Neural progenitor cell (in vitro differentiated cells): Measurements from ENCODE around the gene WDR31. TPM values are rescaled to one million over a fixed set of nuclear protein-coding genes. Genes with fewer than 3 reads are reported as not detected.
A peak's percentile ranks its signal among the peaks of the same experiment; 100 is the strongest.

Experiments
- DNase-seq: peaks from one replicate; pipeline ENCODE4 v3.0.0-alpha.2; 2016; ENCODE audit warnings: low spot score
- H2AFZ ChIP-seq: fragments of 200-600 bp; sonication (generic); replicated peaks from 2 replicates; pipeline ENCODE4 v1.6.1; 2016; ENCODE audit warnings: antibody characterized with exemption
- H3F3A ChIP-seq: fragments of 200-600 bp; sonication (generic); 2 replicates; pipeline ENCODE4 v1.6.1; 2016; ENCODE audit warnings: antibody characterized with exemption, low read depth
- H3K27ac ChIP-seq: fragments of 200-600 bp; sonication (generic); 2 replicates; pipeline ENCODE4 v1.5.1; 2016; ENCODE audit warnings: mild to moderate bottlenecking
- H3K27me3 ChIP-seq: fragments of 200-600 bp; sonication (generic); 2 replicates; pipeline ENCODE4 v1.6.1; 2016; ENCODE audit warnings: mild to moderate bottlenecking, moderate library complexity
- H3K36me3 ChIP-seq: fragments of 200-600 bp; sonication (generic); 2 replicates; pipeline ENCODE4 v1.5.1; 2016
- H3K4me1 ChIP-seq: fragments of 200-600 bp; sonication (generic); 2 replicates; pipeline ENCODE4 v1.6.1; 2016; ENCODE audit warnings: mixed run types
- H3K4me2 ChIP-seq: fragments of 200-600 bp; sonication (generic); 2 replicates; pipeline ENCODE4 v1.6.1; 2016
- H3K4me3 ChIP-seq: fragments of 200-600 bp; sonication (generic); 2 replicates; pipeline ENCODE4 v1.5.1; 2016
- H3K79me2 ChIP-seq: fragments of 200-600 bp; sonication (generic); 2 replicates; pipeline ENCODE4 v1.6.1; 2016; ENCODE audit warnings: low read depth
- H3K9ac ChIP-seq: fragments of 200-600 bp; sonication (generic); 2 replicates; pipeline ENCODE4 v1.6.1; 2016
- H3K9me3 ChIP-seq: fragments of 200-600 bp; sonication (generic); 2 replicates; pipeline ENCODE4 v1.5.1; 2016; ENCODE audit warnings: low read depth
- H4K20me1 ChIP-seq: fragments of 200-600 bp; sonication (generic); 2 replicates; pipeline ENCODE4 v1.6.1; 2016; ENCODE audit warnings: low read depth
- H3K27ac Mint-ChIP-seq: 3 replicates; pipeline ENCODE4 v1.8.0; 2021; ENCODE audit warnings: mixed read lengths
- H3K27me3 Mint-ChIP-seq: 2 replicates; pipeline ENCODE4 v1.8.0; 2022; ENCODE audit warnings: low read depth, mild to moderate bottlenecking, inconsistent platforms, moderate library complexity, mixed read lengths; ENCODE audit not compliant: insufficient read depth
- H3K36me3 Mint-ChIP-seq: 3 replicates; pipeline ENCODE4 v1.8.0; 2021; ENCODE audit warnings: mixed read lengths
- H3K4me1 Mint-ChIP-seq: 3 replicates; pipeline ENCODE4 v1.8.0; 2021; ENCODE audit warnings: mixed read lengths
- H3K4me3 Mint-ChIP-seq: 3 replicates; pipeline ENCODE4 v1.8.0; 2021; ENCODE audit warnings: mild to moderate bottlenecking, moderate library complexity, mixed read lengths
- H3K9me3 Mint-ChIP-seq: 3 replicates; pipeline ENCODE4 v1.8.0; 2020; ENCODE audit warnings: mixed read lengths
- EZH2 ChIP-seq: fragments of 200-600 bp; sonication (generic); IDR thresholded peaks from 2 replicates; pipeline ENCODE4 v1.6.1; 2017; ENCODE audit warnings: antibody characterized with exemption, mild to moderate bottlenecking, moderate library complexity
- EZH2phosphoT487 ChIP-seq: fragments of 200-600 bp; sonication (generic); IDR thresholded peaks from 2 replicates; pipeline ENCODE4 v1.6.1; 2017; ENCODE audit warnings: antibody characterized with exemption
- total RNA-seq: library from RNA; depleted of rRNA; stranded (reverse); fragments of >200 nt; gene quantifications from 2 replicates; pipeline ENCODE4 v1.2.3, GENCODE V29; 2015; ENCODE audit warnings: low replicate concordance
- TF ChIP-seq, protein P1 (sequence below): fragments of 200-600 bp; sonication (generic); IDR thresholded peaks from 2 replicates; pipeline ENCODE4 v1.5.1; 2017; ENCODE audit warnings: antibody characterized with exemption, mild to moderate bottlenecking

Gene WDR31
- total RNA-seq, 1 donor from 2014 or later, result 3.2 TPM

DNA sequence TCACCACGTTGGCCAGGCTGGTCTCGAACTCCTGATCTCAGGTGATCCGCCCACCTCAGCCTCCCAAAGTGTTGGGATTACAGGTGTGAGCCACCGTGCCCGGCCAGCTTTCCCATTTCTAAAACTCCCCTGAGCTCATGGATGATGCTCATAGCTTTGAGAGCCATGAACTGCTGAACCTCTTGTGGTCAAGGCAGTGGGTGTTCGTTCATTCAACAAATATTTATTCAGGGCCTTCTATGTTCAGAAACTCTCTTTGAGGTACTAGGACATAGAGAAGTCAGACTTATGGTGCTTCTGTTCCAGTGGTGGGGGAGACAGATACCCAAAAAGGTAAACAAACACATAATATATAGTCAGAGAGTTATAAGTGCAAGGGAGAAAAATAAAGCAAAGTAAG, 11.9 kb upstream of the WDR31 start:
- no peak overlapping the region for H2AFZ ChIP-seq
- peaks cover 5% of the 10 kb centered on the region for H4K20me1 ChIP-seq
- no peak for TF ChIP-seq EZH2phosphoT487
- no peaks in the 10 kb centered on the region for H3K9me3 Mint-ChIP-seq
- no peaks in the 10 kb centered on the region for H3F3A ChIP-seq
- no peaks in the 10 kb centered on the region for H3K9me3 ChIP-seq
- no peaks in the 10 kb centered on the region for H3K36me3 Mint-ChIP-seq
- H3K27ac Mint-ChIP-seq, result no peak overlapping the region
- DNase-seq, result no peak
- H3K79me2 ChIP-seq, result no peaks in the 10 kb centered on the region
- no peak overlapping the region for H3K9ac ChIP-seq
- peaks cover 8% of the 10 kb centered on the region for H3K4me1 Mint-ChIP-seq
- peaks cover 7% of the 10 kb centered on the region for H3K4me1 ChIP-seq
- H3K4me2 ChIP-seq, result no peak overlapping the region
- H3K4me3 ChIP-seq, result no peak overlapping the region
- H3K27me3 Mint-ChIP-seq, result peaks cover 65% of the 10 kb centered on the region
- peaks cover 57% of the 10 kb centered on the region for H3K27me3 ChIP-seq
- H3K4me3 Mint-ChIP-seq, result no peak overlapping the region
- no peaks in the 10 kb centered on the region for H3K36me3 ChIP-seq
- H3K27ac ChIP-seq, result no peak overlapping the region

DNA sequence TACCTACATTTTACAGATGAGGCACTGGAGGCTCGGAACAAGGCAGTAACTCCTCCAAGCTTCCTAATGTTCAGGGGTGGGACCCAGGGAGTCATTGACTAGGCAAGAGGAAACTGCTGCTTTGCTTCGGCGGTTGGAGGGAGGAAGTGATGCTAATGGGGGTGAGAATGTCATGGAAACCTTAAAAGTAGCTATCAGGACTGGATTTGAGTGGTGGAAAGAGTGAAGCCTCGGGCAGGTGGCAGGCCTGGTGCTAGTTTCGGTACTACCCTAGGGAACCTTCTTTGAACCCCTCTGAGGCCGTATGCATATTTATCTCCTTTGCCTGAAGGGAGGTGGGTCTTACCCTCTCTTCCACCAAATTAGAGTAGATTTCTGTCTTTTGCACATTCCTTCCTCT, 10.9 kb upstream of the WDR31 start:
- H3K4me1 Mint-ChIP-seq, result peaks cover 8% of the 10 kb centered on the region
- Histone ChIP-seq H3K4me2 (no peak overlapping the region), H3K9me3 (no peaks in the 10 kb centered on the region), H3K36me3 (no peaks in the 10 kb centered on the region), H2AFZ (no peak overlapping the region), H3F3A (no peaks in the 10 kb centered on the region), H3K27me3 (peaks cover 65% of the 10 kb centered on the region), H3K79me2 (no peaks in the 10 kb centered on the region), H3K4me3 (no peak overlapping the region), H3K9ac (no peak overlapping the region), H3K27ac (no peak overlapping the region), H3K4me1 (peaks cover 7% of the 10 kb centered on the region), H4K20me1 (peaks cover 5% of the 10 kb centered on the region)
- peak overlapping the region; percentile 80 for H3K4me3 Mint-ChIP-seq
- H3K36me3 Mint-ChIP-seq, result no peaks in the 10 kb centered on the region
- H3K27me3 Mint-ChIP-seq, result peaks cover 63% of the 10 kb centered on the region
- no peak for TF ChIP-seq EZH2
- TF ChIP-seq, protein P1, sequence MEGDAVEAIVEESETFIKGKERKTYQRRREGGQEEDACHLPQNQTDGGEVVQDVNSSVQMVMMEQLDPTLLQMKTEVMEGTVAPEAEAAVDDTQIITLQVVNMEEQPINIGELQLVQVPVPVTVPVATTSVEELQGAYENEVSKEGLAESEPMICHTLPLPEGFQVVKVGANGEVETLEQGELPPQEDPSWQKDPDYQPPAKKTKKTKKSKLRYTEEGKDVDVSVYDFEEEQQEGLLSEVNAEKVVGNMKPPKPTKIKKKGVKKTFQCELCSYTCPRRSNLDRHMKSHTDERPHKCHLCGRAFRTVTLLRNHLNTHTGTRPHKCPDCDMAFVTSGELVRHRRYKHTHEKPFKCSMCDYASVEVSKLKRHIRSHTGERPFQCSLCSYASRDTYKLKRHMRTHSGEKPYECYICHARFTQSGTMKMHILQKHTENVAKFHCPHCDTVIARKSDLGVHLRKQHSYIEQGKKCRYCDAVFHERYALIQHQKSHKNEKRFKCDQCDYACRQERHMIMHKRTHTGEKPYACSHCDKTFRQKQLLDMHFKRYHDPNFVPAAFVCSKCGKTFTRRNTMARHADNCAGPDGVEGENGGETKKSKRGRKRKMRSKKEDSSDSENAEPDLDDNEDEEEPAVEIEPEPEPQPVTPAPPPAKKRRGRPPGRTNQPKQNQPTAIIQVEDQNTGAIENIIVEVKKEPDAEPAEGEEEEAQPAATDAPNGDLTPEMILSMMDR, result no peak
- H3K27ac Mint-ChIP-seq, result no peak overlapping the region
- no peak for DNase-seq
- no peaks in the 10 kb centered on the region for H3K9me3 Mint-ChIP-seq

DNA sequence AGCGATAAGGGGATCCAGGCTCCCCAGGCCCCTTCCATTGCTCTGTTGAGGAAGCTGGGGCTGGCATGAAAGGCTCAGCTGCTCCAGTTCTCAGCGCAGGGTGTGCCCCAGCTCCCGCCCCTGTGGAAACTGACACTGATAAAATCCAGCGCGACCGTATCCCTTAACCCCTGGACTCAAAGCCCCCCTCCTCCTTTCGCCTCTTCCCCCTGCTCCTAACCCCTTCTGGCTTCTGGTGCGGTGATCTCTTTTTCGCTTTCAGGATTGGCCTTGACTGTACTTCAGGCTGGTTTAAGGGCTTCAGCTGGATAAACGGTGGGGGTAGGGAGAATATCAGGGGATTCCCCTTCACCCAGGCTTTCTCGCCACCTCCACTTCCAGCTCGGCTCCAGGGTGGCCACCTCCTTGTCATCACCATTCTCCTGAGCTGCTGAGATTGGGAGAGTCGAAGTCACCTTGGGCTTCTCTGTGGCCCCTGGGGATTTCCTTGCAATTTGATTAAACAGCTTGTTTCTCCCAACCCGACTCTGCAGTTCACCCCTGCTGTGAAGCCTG, 10.1 kb upstream of the WDR31 start:
- peaks cover 5% of the 10 kb centered on the region for H4K20me1 ChIP-seq
- H3K4me1 ChIP-seq, result peaks cover 7% of the 10 kb centered on the region
- no peaks in the 10 kb centered on the region for H3K79me2 ChIP-seq
- Mint-ChIP-seq H3K27ac (no peak overlapping the region), H3K4me3 (peak overlapping the region; percentile 80), H3K9me3 (no peaks in the 10 kb centered on the region), H3K27me3 (peaks cover 60% of the 10 kb centered on the region), H3K4me1 (peaks cover 8% of the 10 kb centered on the region), H3K36me3 (no peaks in the 10 kb centered on the region)
- H3K36me3 ChIP-seq, result no peaks in the 10 kb centered on the region
- H3K9me3 ChIP-seq, result no peaks in the 10 kb centered on the region
- DNase-seq, result peak; percentile 16
- no peak overlapping the region for H3K9ac ChIP-seq
- TF ChIP-seq, protein P1, result no peak
- TF ChIP-seq EZH2, result peak; percentile 45
- TF ChIP-seq EZH2phosphoT487, result peak; percentile 13
- no peak overlapping the region for H2AFZ ChIP-seq
- H3K27ac ChIP-seq, result no peak overlapping the region
- H3K27me3 ChIP-seq, result peaks cover 69% of the 10 kb centered on the region
- H3K4me3 ChIP-seq, result peak overlapping the region; percentile 54
- peak overlapping the region; percentile 82 for H3K4me2 ChIP-seq
- no peaks in the 10 kb centered on the region for H3F3A ChIP-seq

DNA sequence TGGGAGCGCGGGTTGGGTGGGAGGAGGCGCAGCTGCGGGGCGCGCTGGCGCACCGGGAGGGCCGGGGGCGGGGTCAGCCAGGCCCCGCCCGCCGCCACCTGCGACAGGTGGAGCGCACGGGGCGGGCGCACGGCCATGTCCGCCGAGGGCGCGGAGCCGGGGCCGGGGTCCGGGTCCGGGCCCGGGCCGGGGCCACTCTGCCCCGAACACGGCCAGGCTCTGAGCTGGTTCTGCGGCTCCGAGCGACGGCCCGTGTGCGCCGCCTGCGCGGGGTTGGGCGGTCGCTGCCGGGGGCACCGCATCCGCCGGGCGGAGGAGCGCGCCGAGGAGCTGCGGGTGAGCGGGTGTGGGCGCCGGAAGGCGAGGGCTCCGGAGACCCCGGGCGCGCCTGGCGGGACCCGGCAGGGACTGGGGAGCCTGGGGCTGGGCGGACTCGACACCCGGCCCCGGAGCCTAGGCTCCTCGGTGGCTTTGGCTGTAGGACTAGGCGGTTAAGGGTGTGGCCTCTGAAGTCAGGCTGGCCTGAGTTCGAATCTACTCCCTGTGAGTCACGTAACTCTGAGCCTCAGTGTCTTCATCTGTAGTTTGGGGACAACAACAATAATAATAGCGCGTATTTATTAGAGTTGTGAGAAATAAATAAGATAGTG, 9.5 kb upstream of the WDR31 start, which contains the start of gene BSPRY:
BSPRY (plus strand) TSS at position 97 of the 650 bp plus-strand sequence; CDS start at position 136, 39 bp downstream.
- Histone ChIP-seq H3K4me1 (peaks cover 7% of the 10 kb centered on the region), H3K9me3 (no peaks in the 10 kb centered on the region), H3K79me2 (no peaks in the 10 kb centered on the region), H3F3A (no peaks in the 10 kb centered on the region), H3K36me3 (no peaks in the 10 kb centered on the region), H3K4me2 (peak within 1 kb of the TSS; percentile 82), H3K4me3 (peak within 1 kb of the TSS; percentile 54), H3K27ac (no peak within 1 kb of the TSS), H4K20me1 (peaks cover 5% of the 10 kb centered on the region), H2AFZ (no peak within 1 kb of the TSS), H3K9ac (no peak within 1 kb of the TSS), H3K27me3 (peaks cover 73% of the 10 kb centered on the region)
- peak within 1 kb of the TSS; percentile 80 for H3K4me3 Mint-ChIP-seq
- H3K9me3 Mint-ChIP-seq, result no peaks in the 10 kb centered on the region
- DNase-seq, result peak; percentile 66
- no peaks in the 10 kb centered on the region for H3K36me3 Mint-ChIP-seq
- peaks cover 8% of the 10 kb centered on the region for H3K4me1 Mint-ChIP-seq
- no peak within 1 kb of the TSS for H3K27ac Mint-ChIP-seq
- TF ChIP-seq, protein P1, result no peak
- peak; percentile 72 for TF ChIP-seq EZH2
- peak; percentile 56 for TF ChIP-seq EZH2phosphoT487
- peaks cover 60% of the 10 kb centered on the region for H3K27me3 Mint-ChIP-seq
